HG02798 (cell line): ENCODE measurements around the gene NCOA6.

ENCODE experiments used
- ATAC-seq: cut with Tn5 transposase; IDR thresholded peaks from one replicate; pipeline ENCODE4 v1.9.1; 2021; ENCODE audit warnings: mild to moderate bottlenecking; ENCODE audit not compliant: unreplicated experiment, poor library complexity

Gene NCOA6

DNA sequence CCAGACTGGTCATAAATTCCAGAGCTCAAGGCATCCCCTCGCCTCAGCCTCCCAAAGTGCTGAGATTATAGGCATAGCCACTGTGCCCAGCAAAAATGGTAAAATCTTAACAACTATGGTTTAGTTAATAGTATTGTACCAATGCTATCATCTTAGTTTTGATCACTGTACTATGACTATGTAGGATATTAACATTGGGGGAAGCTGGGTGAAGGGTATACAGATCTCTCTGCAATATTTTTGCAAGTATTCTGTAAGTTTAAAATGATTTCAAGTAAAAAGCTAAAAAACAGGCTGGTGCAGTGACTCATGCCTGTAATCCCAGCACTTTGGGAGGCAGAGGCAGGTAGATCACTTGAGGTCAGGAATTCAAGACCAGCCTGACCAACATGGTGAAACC lies 156.4 kb downstream of the NCOA6 start:
- ATAC-seq: no peak
